Measurements from ENCODE around the gene RTP5.

The RTP5 gene

GRCh38 chr2:241887806-241888522 is 18.4 kb downstream of the RTP5 start:
- no peak overlapping the region for H3K4me3 ChIP-seq (ENCODE audit: low read length)
- H3K4me1 ChIP-seq (ENCODE audit: control insufficient read depth, low read length), result peaks cover 22% of the 10 kb centered on the region
- TF ChIP-seq, protein P1, sequence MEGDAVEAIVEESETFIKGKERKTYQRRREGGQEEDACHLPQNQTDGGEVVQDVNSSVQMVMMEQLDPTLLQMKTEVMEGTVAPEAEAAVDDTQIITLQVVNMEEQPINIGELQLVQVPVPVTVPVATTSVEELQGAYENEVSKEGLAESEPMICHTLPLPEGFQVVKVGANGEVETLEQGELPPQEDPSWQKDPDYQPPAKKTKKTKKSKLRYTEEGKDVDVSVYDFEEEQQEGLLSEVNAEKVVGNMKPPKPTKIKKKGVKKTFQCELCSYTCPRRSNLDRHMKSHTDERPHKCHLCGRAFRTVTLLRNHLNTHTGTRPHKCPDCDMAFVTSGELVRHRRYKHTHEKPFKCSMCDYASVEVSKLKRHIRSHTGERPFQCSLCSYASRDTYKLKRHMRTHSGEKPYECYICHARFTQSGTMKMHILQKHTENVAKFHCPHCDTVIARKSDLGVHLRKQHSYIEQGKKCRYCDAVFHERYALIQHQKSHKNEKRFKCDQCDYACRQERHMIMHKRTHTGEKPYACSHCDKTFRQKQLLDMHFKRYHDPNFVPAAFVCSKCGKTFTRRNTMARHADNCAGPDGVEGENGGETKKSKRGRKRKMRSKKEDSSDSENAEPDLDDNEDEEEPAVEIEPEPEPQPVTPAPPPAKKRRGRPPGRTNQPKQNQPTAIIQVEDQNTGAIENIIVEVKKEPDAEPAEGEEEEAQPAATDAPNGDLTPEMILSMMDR (IDR thresholded peaks at IDR 0.05; ENCODE audit: low read depth, low read length, poor library complexity, severe bottlenecking), result no peak
- TF ChIP-seq EZH2phosphoT487 (IDR thresholded peaks at IDR 0.05; ENCODE audit: borderline replicate concordance, low read length), result no peak
- H3K9me3 ChIP-seq (ENCODE audit: control insufficient read depth, insufficient read depth, low read length), result peaks cover 2% of the 10 kb centered on the region; the same call in 1 of the 2 replicates
- peaks cover 3% of the 10 kb centered on the region; the same call in 1 of the 2 replicates for H3K36me3 ChIP-seq (ENCODE audit: control insufficient read depth, low read length)
- no peak overlapping the region for H3K4me2 ChIP-seq (ENCODE audit: low read length)
- peaks cover 7% of the 10 kb centered on the region for H3F3A ChIP-seq (ENCODE audit: control insufficient read depth, insufficient read depth)
- no peaks in the 10 kb centered on the region for H4K20me1 ChIP-seq (ENCODE audit: control insufficient read depth, insufficient read depth, low read depth, low read length)
- H3K79me2 ChIP-seq (ENCODE audit: control insufficient read depth, low read length), result no peaks in the 10 kb centered on the region
- no peak overlapping the region for H3K27ac ChIP-seq (ENCODE audit: low read depth, low read length)
- H3K27me3 ChIP-seq (ENCODE audit: control insufficient read depth, low read length), result peaks cover 4% of the 10 kb centered on the region
- no peaks in the 10 kb centered on the region for H3K9me2 ChIP-seq (replicated peaks; ENCODE audit: control insufficient read depth, low read length)

- no peaks in the 10 kb centered on the region for H3K9me2 ChIP-seq (replicated peaks; ENCODE audit: control insufficient read depth, low read length)
- H3F3A ChIP-seq (ENCODE audit: control insufficient read depth, insufficient read depth), result peaks cover 7% of the 10 kb centered on the region
- no peak overlapping the region for H3K4me3 ChIP-seq (ENCODE audit: low read length)
- peaks cover 2% of the 10 kb centered on the region; the same call in 1 of the 2 replicates for H3K9me3 ChIP-seq (ENCODE audit: control insufficient read depth, insufficient read depth, low read length)
- no peaks in the 10 kb centered on the region for H4K20me1 ChIP-seq (ENCODE audit: control insufficient read depth, insufficient read depth, low read depth, low read length)
- peaks cover 4% of the 10 kb centered on the region for H3K27me3 ChIP-seq (ENCODE audit: control insufficient read depth, low read length)
- no peak for TF ChIP-seq EZH2phosphoT487 (IDR thresholded peaks at IDR 0.05; ENCODE audit: borderline replicate concordance, low read length)
- TF ChIP-seq, protein P1 (IDR thresholded peaks at IDR 0.05; ENCODE audit: low read depth, low read length, poor library complexity, severe bottlenecking), result no peak
- peaks cover 3% of the 10 kb centered on the region; the same call in 1 of the 2 replicates for H3K36me3 ChIP-seq (ENCODE audit: control insufficient read depth, low read length)
- H3K4me2 ChIP-seq (ENCODE audit: low read length), result no peak overlapping the region
- no peaks in the 10 kb centered on the region for H3K79me2 ChIP-seq (ENCODE audit: control insufficient read depth, low read length)
- H3K4me1 ChIP-seq (ENCODE audit: control insufficient read depth, low read length), result peaks cover 18% of the 10 kb centered on the region
- H3K27ac ChIP-seq (ENCODE audit: low read depth, low read length), result peak overlapping the region; percentile 50
These were observed 19.1 kb downstream of the RTP5 start for GRCh38 chr2:241888641-241889040.

DNA sequence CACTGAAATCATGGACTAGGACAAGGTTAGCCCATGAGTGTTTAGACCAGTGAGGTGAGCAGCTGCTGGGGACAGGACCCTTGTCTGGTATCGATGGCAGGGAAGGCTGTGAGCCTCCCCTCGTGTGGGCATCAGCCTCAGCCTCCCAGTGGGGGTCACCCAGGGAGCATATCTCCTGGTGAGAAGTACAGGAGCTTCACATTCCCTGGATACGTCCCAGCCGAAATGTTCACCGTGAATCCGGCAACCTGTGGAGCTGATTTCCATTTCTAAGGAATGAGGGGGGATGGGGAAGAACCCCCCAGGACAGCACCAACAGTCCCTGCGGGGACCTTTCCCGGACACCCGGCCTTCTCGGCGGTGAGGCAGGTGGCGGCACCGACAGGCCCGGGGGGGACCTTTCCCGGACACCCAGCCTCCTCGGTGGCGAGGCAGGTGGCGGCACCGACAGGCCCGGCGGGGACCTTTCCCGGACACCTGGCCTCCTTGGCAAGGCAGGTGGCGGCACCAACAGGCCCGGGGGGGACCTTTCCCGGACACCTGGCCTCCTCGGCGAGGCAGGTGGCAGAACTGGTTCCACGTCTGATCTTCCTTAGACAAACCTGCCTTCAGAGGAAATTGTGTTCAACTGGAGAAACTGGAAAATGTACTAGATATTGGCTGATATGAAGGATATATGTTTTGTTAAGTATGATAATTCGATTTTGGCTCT is 21.2 kb downstream of the RTP5 start:
- no peaks in the 10 kb centered on the region for H3K36me3 ChIP-seq (ENCODE audit: control insufficient read depth, low read length)
- H3K9me2 ChIP-seq (replicated peaks; ENCODE audit: control insufficient read depth, low read length), result no peaks in the 10 kb centered on the region
- H4K20me1 ChIP-seq (ENCODE audit: control insufficient read depth, insufficient read depth, low read depth, low read length), result no peaks in the 10 kb centered on the region
- H3K27me3 ChIP-seq (ENCODE audit: control insufficient read depth, low read length), result peaks cover 4% of the 10 kb centered on the region
- no peak for TF ChIP-seq EZH2phosphoT487 (IDR thresholded peaks at IDR 0.05; ENCODE audit: borderline replicate concordance, low read length)
- TF ChIP-seq, protein P1 (IDR thresholded peaks at IDR 0.05; ENCODE audit: low read depth, low read length, poor library complexity, severe bottlenecking), result no peak
- H3K9me3 ChIP-seq (ENCODE audit: control insufficient read depth, insufficient read depth, low read length), result peaks cover 2% of the 10 kb centered on the region; the same call in 1 of the 2 replicates
- peaks cover 7% of the 10 kb centered on the region for H3F3A ChIP-seq (ENCODE audit: control insufficient read depth, insufficient read depth)
- H3K4me2 ChIP-seq (ENCODE audit: low read length), result no peak overlapping the region
- H3K79me2 ChIP-seq (ENCODE audit: control insufficient read depth, low read length), result no peaks in the 10 kb centered on the region
- no peak overlapping the region for H3K4me3 ChIP-seq (ENCODE audit: low read length)
- peaks cover 18% of the 10 kb centered on the region for H3K4me1 ChIP-seq (ENCODE audit: control insufficient read depth, low read length)
- no peak overlapping the region for H3K27ac ChIP-seq (ENCODE audit: low read depth, low read length)
